Stimulated activated CD8-positive, alpha-beta memory T cell treated with anti-CD3 and anti-CD28 coated beads, Interleukin-7, amount 100 ng/mL, for 24 hours (primary cell): ENCODE measurements around the gene KRTAP19-1.
"Not testable (repeated sequence)": the region's sequence is repeated elsewhere in the genome, so short reads cannot be mapped to it uniquely, and the experiment has no call there.

Source experiments
- DNase-seq: peaks from one replicate; pipeline ENCODE4 v3.0.0-alpha.2; 2020; ENCODE audit warnings: low read depth

Gene KRTAP19-1

GRCh38 chr21:30480145-30480544 is at the start of gene KRTAP19-1:
KRTAP19-1 (minus strand) TSS chr21:30480367; CDS start chr21:30480317, 50 bp downstream.
- no peak for DNase-seq

- no peak for DNase-seq
Measured at GRCh38 chr21:30518876-30519275, 38.7 kb upstream of the KRTAP19-1 start.

GRCh38 chr21:30515681-30516080 is 35.5 kb upstream of the KRTAP19-1 start:
- DNase-seq = no peak

GRCh38 chr21:30505621-30506205 is 25.5 kb upstream of the KRTAP19-1 start:
- DNase-seq = not testable (repeated sequence)

- DNase-seq = no peak
Measured at GRCh38 chr21:30502041-30502440, 21.9 kb upstream of the KRTAP19-1 start, which contains the start of gene KRTAP19-5. KRTAP19-5 (minus strand) TSS chr21:30502141; CDS start chr21:30502090, 51 bp downstream.

- DNase-seq = no peak
Measured at GRCh38 chr21:30497065-30497464, 16.9 kb upstream of the KRTAP19-1 start, which contains the start of gene KRTAP19-4. KRTAP19-4 (minus strand) TSS chr21:30497165; CDS start chr21:30497110, 55 bp downstream.

- DNase-seq = no peak
Measured at GRCh38 chr21:30491963-30492428, 11.8 kb upstream of the KRTAP19-1 start, which contains the start of gene KRTAP19-3. KRTAP19-3 (minus strand) TSS chr21:30492013; CDS start chr21:30491957, 56 bp downstream.

- no peak for DNase-seq
Measured at GRCh38 chr21:30487336-30487735, 7.2 kb upstream of the KRTAP19-1 start, which contains the start of gene KRTAP19-2. KRTAP19-2 (minus strand) TSS chr21:30487436; CDS start chr21:30487348, 88 bp downstream.

GRCh38 chr21:30486180-30486579 is 6.0 kb upstream of the KRTAP19-1 start:
- DNase-seq = no peak

GRCh38 chr21:30482130-30482529 is 2.0 kb upstream of the KRTAP19-1 start:
- no peak for DNase-seq

GRCh38 chr21:30479259-30479658 is 908 bp downstream of the KRTAP19-1 start:
- no peak for DNase-seq

- no peak for DNase-seq
Measured at GRCh38 chr21:30478004-30478403, 2.2 kb downstream of the KRTAP19-1 start.

- DNase-seq = no peak
Measured at GRCh38 chr21:30468900-30469714, 11.1 kb downstream of the KRTAP19-1 start.

GRCh38 chr21:30463713-30464112 is 16.5 kb downstream of the KRTAP19-1 start:
- DNase-seq = no peak

- no peak for DNase-seq
Measured at GRCh38 chr21:30448514-30448913, 31.7 kb downstream of the KRTAP19-1 start.

GRCh38 chr21:30447056-30447455 is 33.1 kb downstream of the KRTAP19-1 start:
- no peak for DNase-seq

GRCh38 chr21:30444204-30444603 is 36.0 kb downstream of the KRTAP19-1 start:
- DNase-seq = no peak

- DNase-seq = no peak
Measured at GRCh38 chr21:30443226-30443625, 36.9 kb downstream of the KRTAP19-1 start.

- no peak for DNase-seq
Measured at GRCh38 chr21:30439975-30440374, 40.2 kb downstream of the KRTAP19-1 start, which contains the start of gene KRTAP15-1. KRTAP15-1 (plus strand) TSS chr21:30440275; CDS start chr21:30440328, 53 bp downstream.

- no peak for DNase-seq
Measured at GRCh38 chr21:30437010-30437565, 43.1 kb downstream of the KRTAP19-1 start.

GRCh38 chr21:30434033-30434631 is 46.0 kb downstream of the KRTAP19-1 start:
- DNase-seq = no peak

- DNase-seq = no peak
Measured at GRCh38 chr21:30430170-30430655, 50.0 kb downstream of the KRTAP19-1 start, which contains the start of gene KRTAP13-4. KRTAP13-4 (plus strand) TSS chr21:30430220; CDS start chr21:30430276, 56 bp downstream.
